ENCODE measurements around the gene TRIM14.

Gene TRIM14

GRCh38 chr9:98118640-98119601 lies at the start of gene TRIM14:
Gene TRIM14, minus strand, starts transcription at chr9:98119222. Its CDS starts 34 bp downstream, at chr9:98119188.
- peak; percentile 87 for DNase-seq (ENCODE audit: low read depth)

GRCh38 chr9:98168153-98168780 lies 49.2 kb upstream of the TRIM14 start:
- no peak for DNase-seq (ENCODE audit: low read depth)

GRCh38 chr9:98164912-98165311 lies 45.9 kb upstream of the TRIM14 start:
- no peak for DNase-seq (ENCODE audit: low read depth)

- DNase-seq (ENCODE audit: low read depth), result no peak
Measured at GRCh38 chr9:98162613-98163012, 43.6 kb upstream of the TRIM14 start.

- no peak for DNase-seq (ENCODE audit: low read depth)
Measured at GRCh38 chr9:98161851-98162250, 42.8 kb upstream of the TRIM14 start.

- no peak for DNase-seq (ENCODE audit: low read depth)
Measured at GRCh38 chr9:98159790-98160189, 40.8 kb upstream of the TRIM14 start.

GRCh38 chr9:98159301-98159700 lies 40.3 kb upstream of the TRIM14 start:
- no peak for DNase-seq (ENCODE audit: low read depth)

- DNase-seq (ENCODE audit: low read depth), result peak; percentile 7
Measured at GRCh38 chr9:98158071-98158831, 39.2 kb upstream of the TRIM14 start.

GRCh38 chr9:98157372-98157771 lies 38.4 kb upstream of the TRIM14 start:
- DNase-seq (ENCODE audit: low read depth), result no peak

- DNase-seq (ENCODE audit: low read depth), result no peak
Measured at GRCh38 chr9:98154678-98155077, 35.7 kb upstream of the TRIM14 start.

GRCh38 chr9:98152526-98152925 lies 33.5 kb upstream of the TRIM14 start:
- DNase-seq (ENCODE audit: low read depth), result no peak

GRCh38 chr9:98150721-98151120 lies 31.7 kb upstream of the TRIM14 start:
- DNase-seq (ENCODE audit: low read depth), result no peak

- no peak for DNase-seq (ENCODE audit: low read depth)
Measured at GRCh38 chr9:98150164-98150563, 31.1 kb upstream of the TRIM14 start.

GRCh38 chr9:98149422-98149821 lies 30.4 kb upstream of the TRIM14 start:
- no peak for DNase-seq (ENCODE audit: low read depth)

- DNase-seq (ENCODE audit: low read depth), result no peak
Measured at GRCh38 chr9:98148486-98148885, 29.5 kb upstream of the TRIM14 start.

- peak; percentile 50 for DNase-seq (ENCODE audit: low read depth)
Measured at GRCh38 chr9:98147582-98147981, 28.6 kb upstream of the TRIM14 start.

- peak; percentile 37 for DNase-seq (ENCODE audit: low read depth)
Measured at GRCh38 chr9:98146101-98146991, 27.3 kb upstream of the TRIM14 start.

GRCh38 chr9:98144631-98145030 lies 25.6 kb upstream of the TRIM14 start:
- no peak for DNase-seq (ENCODE audit: low read depth)

GRCh38 chr9:98144076-98144475 lies 25.1 kb upstream of the TRIM14 start:
- no peak for DNase-seq (ENCODE audit: low read depth)

GRCh38 chr9:98142925-98143481 lies 24.0 kb upstream of the TRIM14 start:
- DNase-seq (ENCODE audit: low read depth), result no peak

All from ELR (cell line).